K562 (cell line): ENCODE results near the gene PRH1. TPM values are rescaled to one million over a fixed set of nuclear protein-coding genes. Genes with fewer than 3 reads are reported as not detected.

Experiments used
- ATAC-seq: fragments of 200-7000 bp; cut with Tn5 transposase; 3 replicates; pipeline ENCODE4 v1.9.1; 2020; ENCODE audit warnings: moderate library complexity
- BruUV-seq: library from RNA; stranded (reverse); fragments of 400-500 nt; replicated peaks from 2 replicates; lab custom pipeline; 2021; lab: Mats Ljungman, UMichigan
- CTCF ChIA-PET: fragments of 300-600 bp; formaldehyde crosslinking; extraction: SDS; loops from one replicate; lab custom pipeline; 2021; ENCODE audit warnings: low intra/inter-chr PET ratio; lab: Yijun Ruan, JAX
- POLR2A ChIA-PET: fragments of 300-600, 350-650 bp; sonication (Branson Sonifier 250); formaldehyde crosslinking; extraction: SDS; loops from one replicate; lab custom pipeline; 2021; ENCODE audit warnings: antibody characterized with exemption, inconsistent platforms; lab: Yijun Ruan, JAX
- DNase-seq, 4 experiments: peaks; one replicate each; pipeline versions ENCODE4 v3.0.0 to v3.0.0-alpha.2; 2011 to 2018; ENCODE audit warnings: low spot score in 3 of 4, mixed read lengths in 3 of 4; ENCODE audit errors: extremely low read depth in 1 of 4
- FAIRE-seq: peaks from 2 replicates; lab custom pipeline; 2011; peaks lifted over from hg19 to GRCh38; lab: Jason Lieb, UNC
- H2AFZ ChIP-seq: 2 replicates; pipeline ENCODE4 v1.6.0; 2011; ENCODE audit warnings: low read depth, low read length, control low read depth, inconsistent platforms
- H3K27ac ChIP-seq: fragments of 200-600 bp; 3 replicates; pipeline ENCODE4 v1.8.0; 2011; ENCODE audit warnings: low read depth, mild to moderate bottlenecking, control low read depth, inconsistent platforms, low read length, moderate library complexity, mixed read lengths; ENCODE audit errors: extremely low read depth
- H3K27me3 ChIP-seq, 2 experiments: fragments of 300-600 bp in 1 of 2; 2 replicates in 1 of 2; 3 replicates in 1 of 2; pipeline versions ENCODE4 v1.6.0 to v1.8.0; 2011; ENCODE audit warnings: inconsistent platforms in 2 of 2, low read length in 2 of 2, mild to moderate bottlenecking in 1 of 2, mixed read lengths in 1 of 2, moderate library complexity in 1 of 2; ENCODE audit not compliant: control insufficient read depth in 2 of 2, insufficient read depth in 2 of 2
- H3K36me3 ChIP-seq: fragments of 300-600 bp; 3 replicates; pipeline ENCODE4 v1.8.0; 2011; ENCODE audit warnings: mild to moderate bottlenecking, low read length, inconsistent platforms; ENCODE audit not compliant: control insufficient read depth, insufficient read depth
- H3K4me1 ChIP-seq, 2 experiments: fragments of 200-600 bp in 1 of 2; replicated peaks in 1 of 2; 2 replicates in 1 of 2; 3 replicates in 1 of 2; pipeline versions ENCODE4 v1.5.1 to v1.8.0; 2011; ENCODE audit warnings: inconsistent platforms in 2 of 2, low read length in 2 of 2, mild to moderate bottlenecking in 1 of 2, mixed read lengths in 1 of 2, moderate library complexity in 1 of 2; ENCODE audit not compliant: control insufficient read depth in 2 of 2, insufficient read depth in 2 of 2
- H3K4me2 ChIP-seq: 2 replicates; pipeline ENCODE4 v1.6.1; 2011; ENCODE audit warnings: low read length, control low read depth, inconsistent platforms, mixed read lengths; ENCODE audit not compliant: insufficient read depth
- H3K4me3 ChIP-seq: fragments of 200-600 bp; sonication (generic), shearing (Covaris generic); 2 replicates; pipeline ENCODE4 v1.5.1; 2016; ENCODE audit warnings: control low read depth, inconsistent platforms
- H3K79me2 ChIP-seq: fragments of 200-600 bp; 3 replicates; pipeline ENCODE4 v1.8.0; 2011; ENCODE audit warnings: low read length, inconsistent platforms; ENCODE audit not compliant: control insufficient read depth, insufficient read depth
- H3K9ac ChIP-seq, 2 experiments: 2 replicates each; pipeline versions ENCODE4 v1.6.0 to v1.6.1; 2011; ENCODE audit warnings: low read depth in 2 of 2, low read length in 2 of 2, control low read depth in 1 of 2, inconsistent platforms in 1 of 2, mild to moderate bottlenecking in 1 of 2, mixed read lengths in 1 of 2; ENCODE audit not compliant: insufficient read depth in 1 of 2
- H3K9me1 ChIP-seq: one replicate; pipeline ENCODE4 v1.6.0; 2011; ENCODE audit warnings: inconsistent platforms, mild to moderate bottlenecking, low read length, moderate library complexity; ENCODE audit not compliant: control insufficient read depth, insufficient read depth
- H3K9me3 ChIP-seq: replicated peaks from 2 replicates; pipeline ENCODE4 v1.5.1; 2011; ENCODE audit warnings: low read depth, low read length, inconsistent platforms; ENCODE audit not compliant: control insufficient read depth, insufficient read depth
- H4K20me1 ChIP-seq: replicated peaks from 2 replicates; pipeline ENCODE4 v1.6.1; 2011; ENCODE audit warnings: low read length, inconsistent platforms, mixed read lengths; ENCODE audit not compliant: control insufficient read depth, insufficient read depth
- CAMTA2 ChIP-seq: fragments of 250-450 bp; sonication (Bioruptor Pico); conservative IDR thresholded peaks from 2 replicates; pipeline ENCODE4 v1.5.1; 2022
- PPARD ChIP-seq: fragments of 250-450 bp; sonication (Bioruptor Pico); IDR thresholded peaks from 2 replicates; pipeline ENCODE4 v1.8.0; 2022; ENCODE audit warnings: inconsistent platforms, mild to moderate bottlenecking, moderate library complexity
- PRDM10 ChIP-seq: fragments of 450-650 bp; IDR thresholded peaks from 2 replicates; pipeline ENCODE4 v1.6.1; 2018; ENCODE audit not compliant: partially characterized antibody
- SMAD1 ChIP-seq: fragments of 150-350 bp; IDR thresholded peaks from 2 replicates; pipeline ENCODE4 v1.6.1; 2014; ENCODE audit warnings: low read length, low read depth; ENCODE audit not compliant: partially characterized antibody
- ZNF212 ChIP-seq: fragments of 450-650 bp; formaldehyde crosslinking; IDR thresholded peaks from 2 replicates; pipeline ENCODE4 v1.4.0; 2020; ENCODE audit warnings: mild to moderate bottlenecking
- ZNF384 ChIP-seq: IDR thresholded peaks from 2 replicates; pipeline ENCODE4 v1.6.1; 2012; ENCODE audit warnings: low read depth, low read length, improper control_type of control experiment
- ZNF407 ChIP-seq: fragments of 450-650 bp; IDR thresholded peaks from 2 replicates; pipeline ENCODE4 v1.6.1; 2016; ENCODE audit warnings: low read depth
- ZNF41 ChIP-seq: fragments of 250-450 bp; sonication (Bioruptor Pico); conservative IDR thresholded peaks from 2 replicates; pipeline ENCODE4 v1.4.0; 2020; ENCODE audit warnings: mild to moderate bottlenecking
- ZNF57 ChIP-seq: fragments of 450-650 bp; formaldehyde crosslinking; IDR thresholded peaks from 2 replicates; pipeline ENCODE4 v1.4.0; 2020; ENCODE audit warnings: mild to moderate bottlenecking, moderate library complexity
- ZNF589 ChIP-seq: fragments of 200-800 bp; sonication (Bioruptor generic); IDR thresholded peaks from 2 replicates; pipeline ENCODE4 v1.6.1; 2016; ENCODE audit warnings: low read depth, missing genetic modification characterization, missing compliant biosample characterization
- WGBS: fragments of 100-300 bp; shearing (Covaris generic); methylation state at CpG from one replicate; pipeline ENCODE4 v1.1.6; 2016; ENCODE audit warnings: low coverage, mixed read lengths; ENCODE audit not compliant: insufficient coverage; ENCODE audit errors: missing lambda C conversion rate; 5-methylcytosine and 5-hydroxymethylcytosine counted together
- in situ Hi-C: fragments of 300-500 bp; cut with MboI; formaldehyde crosslinking; loops from 4 replicates; pipeline ENCODE4 v1.15.0; 2018; ENCODE audit warnings: inconsistent platforms, mixed read lengths
- intact Hi-C: fragments of 100-400 bp; cut with micrococcal nuclease; formaldehyde crosslinking; loops from 2 replicates; pipeline ENCODE4 v1.14.2; 2022
- polyA plus RNA-seq, 8 experiments: library from polyadenylated mRNA; depleted of rRNA in 4 of 8; stranded (reverse) in 5 of 8; unstranded in 3 of 8; fragments of >200 nt; fragmentation: Nextera tagmentation in 2 of 8; fragmentation: Illumina TruSeq in 1 of 8; extraction: Ambion mirVana in 2 of 8; extraction: Trizol in 1 of 8; gene quantifications; 2 replicates each; pipeline versions ENCODE4 v1.2.1 to v1.2.3, GENCODE V29; 2011 to 2014; ENCODE audit warnings: inconsistent platforms in 1 of 8, missing spikeins in 1 of 8
- total RNA-seq, 7 experiments: library from RNA; depleted of rRNA in 6 of 7; stranded (reverse); fragments of >200 nt in 6 of 7; fragmentation: Illumina TruSeq in 2 of 7; extraction: Trizol in 2 of 7; gene quantifications; 2 replicates each; pipeline versions ENCODE4 v1.2.1 to v1.2.3, GENCODE V29; 2011 to 2021; ENCODE audit warnings: low replicate concordance in 1 of 7

PRH1 gene
- total and polyA plus RNA-seq, 9 of the 15 experiments (the other 6 are each of a cell fraction or from before 2014, with no cell fraction given), result 1.2 to 14.2 (median 6.0) TPM

DNA sequence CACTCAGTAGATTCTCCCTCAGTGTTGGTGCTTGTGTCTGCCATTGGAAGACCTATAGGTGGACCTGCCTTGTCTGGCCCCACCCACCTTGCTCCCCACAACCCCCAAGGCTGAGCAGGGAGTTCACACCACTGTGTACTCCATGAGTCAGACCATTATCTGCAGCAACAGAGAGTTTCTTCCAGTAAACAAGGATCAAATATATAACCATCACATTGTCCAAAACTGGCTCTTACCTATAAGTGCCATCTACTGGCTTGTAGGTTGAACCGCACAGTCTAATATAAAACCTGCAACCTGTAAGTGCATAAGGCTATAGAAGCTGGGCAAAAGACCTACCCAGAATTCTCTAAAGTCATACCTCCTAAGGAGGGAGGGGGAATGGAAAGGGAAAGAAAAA, 17.4 kb upstream of the PRH1 start (continued):
- no peak for TF ChIP-seq PRDM10

- H3K9me3 ChIP-seq, result no peaks in the 10 kb centered on the region
- TF ChIP-seq PPARD, result no peak
- TF ChIP-seq ZNF41, result no peak
- TF ChIP-seq ZNF589, result no peak
- no peak for TF ChIP-seq ZNF407
- no peak for TF ChIP-seq SMAD1
- TF ChIP-seq CAMTA2 (CRISPR knock-in tag), result no peak
- no peak for TF ChIP-seq ZNF212 (CRISPR knock-in tag)
- no peak for TF ChIP-seq ZNF384
- TF ChIP-seq ZNF57 (CRISPR knock-in tag), result no peak
- H2AFZ ChIP-seq, result no peak overlapping the region
- H3K4me1 ChIP-seq, result no peaks in the 10 kb centered on the region; a peak in 1 of 5 replicates
- in situ Hi-C loops (no loop called here), intact Hi-C loops (no loop called here)
- no peaks in the 10 kb centered on the region for H3K36me3 ChIP-seq
- H3K27me3 ChIP-seq, result no peaks in the 10 kb centered on the region
- BruUV-seq, result no TSS peak
- H3K9me1 ChIP-seq, result no peaks in the 10 kb centered on the region
- H3K9ac ChIP-seq, result no peak overlapping the region
- POLR2A ChIA-PET, result no interaction called here
- 83% methylated on average over 1 of the region's 1 CpG for WGBS
- no peak overlapping the region for H3K27ac ChIP-seq
- DNase-seq, result no peak
- H3K79me2 ChIP-seq, result no peaks in the 10 kb centered on the region
- CTCF ChIA-PET, result no interaction called here
- no peaks in the 10 kb centered on the region for H4K20me1 ChIP-seq
- FAIRE-seq, result no peak
- no peak overlapping the region for H3K4me3 ChIP-seq
- no peak for ATAC-seq
- H3K4me2 ChIP-seq, result no peak overlapping the region
These were observed 16.9 kb upstream of the PRH1 start for GRCh38 chr12:10900972-10901371.
